ENCODE results near the gene CCDC97. TPM values are rescaled to one million over a fixed set of nuclear protein-coding genes. Genes with fewer than 3 reads are reported as not detected.
"Not testable (repeated sequence)": the region's sequence is repeated elsewhere in the genome, so short reads cannot be mapped to it uniquely, and the experiment has no call there.

The CCDC97 gene
- total RNA-seq, 1 donor from 2014 or later = 8.7 TPM

- peak; percentile 98 to 99 for DNase-seq (ENCODE audit: low read depth in 2 of 2)
Observed at GRCh38 chr19:41363753-41364523, 54.0 kb downstream of the CCDC97 start, which contains the start of gene B9D2. TSS of gene B9D2 (minus strand) at chr19:41364149. CDS start at chr19:41363519, 630 bp downstream.

DNA sequence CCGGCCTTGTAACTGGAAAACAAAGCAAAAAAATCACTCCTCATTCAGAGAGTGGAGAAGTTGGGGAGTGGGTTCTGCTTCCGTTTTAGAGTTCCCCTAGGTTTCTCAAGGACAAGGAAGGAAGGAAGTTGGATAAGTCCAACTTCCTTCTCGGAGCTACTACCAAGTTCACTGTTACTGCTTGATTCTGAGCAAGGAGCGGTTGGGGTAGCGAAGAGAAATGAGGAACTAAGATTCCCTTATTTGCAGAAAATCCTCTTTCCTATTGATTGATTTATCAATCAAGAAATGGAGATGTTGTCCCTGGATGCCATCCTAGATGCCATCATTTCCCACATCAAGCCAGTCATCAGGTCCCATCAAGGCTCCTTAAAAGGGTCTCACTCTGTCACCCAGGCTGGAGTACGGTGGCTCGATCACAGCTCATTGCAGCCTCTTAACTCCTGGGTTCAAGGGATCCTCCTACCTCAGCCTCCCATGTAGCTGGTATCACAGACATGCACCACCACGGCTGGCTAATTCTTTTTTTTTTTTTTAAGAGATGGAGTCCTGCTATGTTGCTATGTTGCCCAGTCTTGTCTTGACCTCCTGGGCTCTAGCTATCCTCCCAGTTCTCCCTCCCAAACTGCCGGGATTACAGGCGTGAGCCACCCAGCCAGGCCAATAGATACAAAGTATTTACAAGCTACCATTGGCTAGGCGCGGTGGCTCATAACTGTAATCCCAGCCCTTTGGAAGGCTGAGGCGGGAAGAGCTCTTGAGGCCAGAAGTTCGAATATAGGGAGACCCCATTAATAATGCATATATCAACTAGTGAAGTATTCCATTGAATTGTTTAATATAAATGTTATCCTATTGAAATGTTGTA, 54.8 kb downstream of the CCDC97 start:
- DNase-seq (ENCODE audit: low read depth in 2 of 2) = no peak

GRCh38 chr19:41366089-41366488, 56.1 kb downstream of the CCDC97 start:
- no peak for DNase-seq (ENCODE audit: low read depth in 2 of 2)

- peak in 1 of 2 donors; percentile 88 for DNase-seq (ENCODE audit: low read depth in 2 of 2)
Observed at GRCh38 chr19:41367848-41368301, 57.9 kb downstream of the CCDC97 start.

GRCh38 chr19:41369769-41370168, 59.8 kb downstream of the CCDC97 start:
- no peak for DNase-seq (ENCODE audit: low read depth in 2 of 2)

- DNase-seq (ENCODE audit: low read depth in 2 of 2) = not testable (repeated sequence)
Observed at GRCh38 chr19:41371119-41371518, 61.1 kb downstream of the CCDC97 start.

DNA sequence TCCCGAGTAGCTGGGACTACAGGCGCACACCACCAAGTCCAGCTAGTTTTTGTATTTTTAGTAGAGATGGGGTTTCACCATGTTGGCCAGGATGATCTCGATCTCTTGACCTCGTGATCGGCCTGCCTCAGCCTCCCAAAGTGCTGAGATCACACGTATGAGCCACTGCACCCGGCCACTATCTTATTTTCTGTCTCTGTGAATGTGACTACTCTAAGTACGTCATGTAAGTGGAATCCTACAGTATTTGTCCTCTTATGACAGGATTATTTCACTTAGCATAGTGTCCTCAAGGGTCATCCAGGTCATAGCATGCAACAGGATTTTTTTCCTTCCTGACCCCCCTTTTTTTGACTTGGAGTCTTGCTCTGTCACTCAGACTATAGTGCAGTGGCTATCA, 61.6 kb downstream of the CCDC97 start:
- no peak for DNase-seq (ENCODE audit: low read depth in 2 of 2)

DNA sequence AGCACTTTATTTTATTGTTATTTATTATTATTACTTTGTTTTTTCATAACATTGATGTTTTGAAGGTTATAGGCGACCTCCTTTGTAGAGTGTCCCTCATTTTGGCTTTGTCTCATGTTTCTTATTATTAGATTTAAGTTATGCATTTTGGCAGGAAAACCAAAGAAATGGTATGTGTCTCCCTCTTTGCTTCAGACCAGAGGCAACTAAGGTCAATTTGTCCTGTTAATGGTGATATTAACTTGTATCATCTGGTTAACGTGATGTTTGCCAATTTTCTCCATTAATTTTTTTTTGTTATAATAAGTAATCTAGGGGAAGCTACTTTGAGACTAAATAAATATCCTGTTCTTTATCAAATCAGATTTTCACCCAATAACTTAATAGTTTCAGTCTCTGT, 62.5 kb downstream of the CCDC97 start:
- no peak for DNase-seq (ENCODE audit: low read depth in 2 of 2)

- peak in 1 of 2 donors; percentile 87 for DNase-seq (ENCODE audit: low read depth in 2 of 2)
Observed at GRCh38 chr19:41373993-41374392, 64.0 kb downstream of the CCDC97 start.

Other genes starting within 250 kb of the CCDC97 start
- gene CYP2A13, start 221.7 kb upstream of the CCDC97 start, total RNA-seq = not detected in 2 replicates
- not detected in 2 replicates for gene CYP2F1, start 195.7 kb upstream of the CCDC97 start, total RNA-seq
- 0.65 TPM in 1 of 2 replicates, not detected in the other for gene CYP2S1, start 117.0 kb upstream of the CCDC97 start, total RNA-seq
- gene AXL, start 90.9 kb upstream of the CCDC97 start, total RNA-seq = 2.6 and 27.0 TPM in 2 replicates
- 42.1 and 53.0 TPM in 2 replicates for gene HNRNPUL1, start 45.8 kb upstream of the CCDC97 start, total RNA-seq
- gene TGFB1, start 43.8 kb downstream of the CCDC97 start, total RNA-seq = 17.4 and 19.6 TPM in 2 replicates
- gene B9D2, start 54.0 kb downstream of the CCDC97 start, total RNA-seq = 6.3 and 6.9 TPM in 2 replicates
- 2.2 and 3.3 TPM in 2 replicates for gene TMEM91, start 66.4 kb downstream of the CCDC97 start, total RNA-seq
- gene EXOSC5, start 87.2 kb downstream of the CCDC97 start, total RNA-seq = 12.9 and 13.9 TPM in 2 replicates
- gene BCKDHA, start 87.6 kb downstream of the CCDC97 start, total RNA-seq = 36.1 and 40.1 TPM in 2 replicates
- gene B3GNT8, start 117.2 kb downstream of the CCDC97 start, total RNA-seq = 2.2 and 3.0 TPM in 2 replicates
- gene DMAC2, start 129.7 kb downstream of the CCDC97 start, total RNA-seq = 30.5 and 36.3 TPM in 2 replicates
- not detected in 2 replicates for gene ERICH4, start 133.0 kb downstream of the CCDC97 start, total RNA-seq